GM12874 (cell line): ENCODE results near the gene RFX3.

ENCODE experiments used
- TF ChIP-seq, protein P1 (sequence below): IDR thresholded peaks from 2 replicates; pipeline ENCODE4 v1.5.1; 2011; ENCODE audit warnings: low read depth, mild to moderate bottlenecking, control low read depth, low read length, moderate library complexity; ENCODE audit not compliant: insufficient read depth

Gene RFX3

DNA sequence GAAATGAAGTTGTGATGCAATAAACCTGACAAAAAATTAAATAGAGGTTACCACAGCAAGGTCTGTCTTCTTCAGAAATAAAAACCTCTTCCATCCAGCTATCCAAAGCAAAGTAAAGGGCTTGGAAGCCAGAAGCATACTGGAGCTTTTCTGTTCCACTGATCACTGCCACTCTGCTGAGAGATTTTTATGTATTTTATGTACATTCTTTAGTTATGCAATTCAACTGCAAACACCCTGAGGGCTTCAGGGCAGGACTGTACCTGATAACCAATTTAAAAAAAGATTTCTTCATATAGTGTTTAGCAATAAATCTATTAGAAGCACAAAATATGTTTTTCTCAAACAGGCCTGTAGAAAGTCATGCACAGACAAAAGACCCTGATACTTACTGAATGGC lies 355.0 kb downstream of the RFX3 start:
- TF ChIP-seq, protein P1, sequence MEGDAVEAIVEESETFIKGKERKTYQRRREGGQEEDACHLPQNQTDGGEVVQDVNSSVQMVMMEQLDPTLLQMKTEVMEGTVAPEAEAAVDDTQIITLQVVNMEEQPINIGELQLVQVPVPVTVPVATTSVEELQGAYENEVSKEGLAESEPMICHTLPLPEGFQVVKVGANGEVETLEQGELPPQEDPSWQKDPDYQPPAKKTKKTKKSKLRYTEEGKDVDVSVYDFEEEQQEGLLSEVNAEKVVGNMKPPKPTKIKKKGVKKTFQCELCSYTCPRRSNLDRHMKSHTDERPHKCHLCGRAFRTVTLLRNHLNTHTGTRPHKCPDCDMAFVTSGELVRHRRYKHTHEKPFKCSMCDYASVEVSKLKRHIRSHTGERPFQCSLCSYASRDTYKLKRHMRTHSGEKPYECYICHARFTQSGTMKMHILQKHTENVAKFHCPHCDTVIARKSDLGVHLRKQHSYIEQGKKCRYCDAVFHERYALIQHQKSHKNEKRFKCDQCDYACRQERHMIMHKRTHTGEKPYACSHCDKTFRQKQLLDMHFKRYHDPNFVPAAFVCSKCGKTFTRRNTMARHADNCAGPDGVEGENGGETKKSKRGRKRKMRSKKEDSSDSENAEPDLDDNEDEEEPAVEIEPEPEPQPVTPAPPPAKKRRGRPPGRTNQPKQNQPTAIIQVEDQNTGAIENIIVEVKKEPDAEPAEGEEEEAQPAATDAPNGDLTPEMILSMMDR = no peak
